ENCODE results near the gene RFX5.
"Not testable (repeated sequence)": the region's sequence is repeated elsewhere in the genome, so short reads cannot be mapped to it uniquely, and the experiment has no call there.

The RFX5 gene

GRCh38 chr1:151346769-151347522 is at the start of gene RFX5:
RFX5 (minus strand) TSS chr1:151347252; CDS start chr1:151346320, 932 bp downstream.
- in situ Hi-C loops (cut with MboI; ENCODE audit: low pct_unique_long_range_greater_than_20kb, low sequenced_read_pairs, unreplicated experiment): no loop called here
- no peak for TF ChIP-seq CTCF (IDR thresholded peaks at IDR 0.05; ENCODE audit: extremely low read depth, insufficient read depth, missing control alignments)
- peak; percentile 90 for DNase-seq (ENCODE audit: low spot score)

GRCh38 chr1:151396265-151396664 is 49.2 kb upstream of the RFX5 start:
- in situ Hi-C loops (cut with MboI; ENCODE audit: low pct_unique_long_range_greater_than_20kb, low sequenced_read_pairs, unreplicated experiment); DNase-seq (ENCODE audit: low spot score): not testable (repeated sequence)

- in situ Hi-C loops (cut with MboI; ENCODE audit: low pct_unique_long_range_greater_than_20kb, low sequenced_read_pairs, unreplicated experiment): no loop called here
- no peak for TF ChIP-seq CTCF (IDR thresholded peaks at IDR 0.05; ENCODE audit: extremely low read depth, insufficient read depth, missing control alignments)
- DNase-seq (ENCODE audit: low spot score): no peak
Measured at GRCh38 chr1:151393583-151393982, 46.5 kb upstream of the RFX5 start.

- in situ Hi-C loops (cut with MboI; ENCODE audit: low pct_unique_long_range_greater_than_20kb, low sequenced_read_pairs, unreplicated experiment): no loop called here
Measured at GRCh38 chr1:151391079-151391563, 44.1 kb upstream of the RFX5 start.

GRCh38 chr1:151390221-151391078 is 43.4 kb upstream of the RFX5 start:
- in situ Hi-C loops (cut with MboI; ENCODE audit: low pct_unique_long_range_greater_than_20kb, low sequenced_read_pairs, unreplicated experiment): not testable (repeated sequence)

More at GRCh38 chr1:151391079-151391563, 44.1 kb upstream of the RFX5 start:
- no peak for DNase-seq (ENCODE audit: low spot score)
- no peak for TF ChIP-seq CTCF (IDR thresholded peaks at IDR 0.05; ENCODE audit: extremely low read depth, insufficient read depth, missing control alignments)

GRCh38 chr1:151386002-151386401 is 39.0 kb upstream of the RFX5 start:
- no peak for TF ChIP-seq CTCF (IDR thresholded peaks at IDR 0.05; ENCODE audit: extremely low read depth, insufficient read depth, missing control alignments)
- in situ Hi-C loops (cut with MboI; ENCODE audit: low pct_unique_long_range_greater_than_20kb, low sequenced_read_pairs, unreplicated experiment): no loop called here
- no peak for DNase-seq (ENCODE audit: low spot score)

More at GRCh38 chr1:151390221-151391078, 43.4 kb upstream of the RFX5 start:
- not testable (repeated sequence) for DNase-seq (ENCODE audit: low spot score)

- no peak for DNase-seq (ENCODE audit: low spot score)
- TF ChIP-seq CTCF (IDR thresholded peaks at IDR 0.05; ENCODE audit: extremely low read depth, insufficient read depth, missing control alignments): no peak
Measured at GRCh38 chr1:151384584-151384983, 37.5 kb upstream of the RFX5 start.

More at GRCh38 chr1:151384584-151384983, 37.5 kb upstream of the RFX5 start:
- in situ Hi-C loops (cut with MboI; ENCODE audit: low pct_unique_long_range_greater_than_20kb, low sequenced_read_pairs, unreplicated experiment): no loop called here

Data from GM13977 (cell line).